ENCODE data around the gene CDS2.

CDS2 gene

DNA sequence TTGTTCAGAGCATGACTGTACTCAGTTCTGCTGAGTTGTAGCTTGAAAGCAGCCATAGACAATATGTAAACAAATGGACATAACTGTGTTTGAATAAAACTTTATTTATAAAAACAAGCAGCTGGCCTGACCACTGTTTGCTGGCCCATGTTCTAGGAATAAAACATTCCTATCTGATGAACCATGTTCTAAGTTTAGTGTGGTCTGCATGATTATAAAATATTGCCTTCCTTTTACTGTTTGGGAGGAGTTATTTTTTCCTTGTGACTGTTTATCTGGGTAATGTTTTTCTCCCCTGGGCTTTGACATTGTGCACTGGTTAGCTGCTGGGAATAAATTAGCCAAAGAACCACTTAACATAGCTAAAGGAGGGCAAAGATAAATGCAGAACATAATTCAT is 55.1 kb downstream of the CDS2 start:
- DNase-seq: no peak

DNA sequence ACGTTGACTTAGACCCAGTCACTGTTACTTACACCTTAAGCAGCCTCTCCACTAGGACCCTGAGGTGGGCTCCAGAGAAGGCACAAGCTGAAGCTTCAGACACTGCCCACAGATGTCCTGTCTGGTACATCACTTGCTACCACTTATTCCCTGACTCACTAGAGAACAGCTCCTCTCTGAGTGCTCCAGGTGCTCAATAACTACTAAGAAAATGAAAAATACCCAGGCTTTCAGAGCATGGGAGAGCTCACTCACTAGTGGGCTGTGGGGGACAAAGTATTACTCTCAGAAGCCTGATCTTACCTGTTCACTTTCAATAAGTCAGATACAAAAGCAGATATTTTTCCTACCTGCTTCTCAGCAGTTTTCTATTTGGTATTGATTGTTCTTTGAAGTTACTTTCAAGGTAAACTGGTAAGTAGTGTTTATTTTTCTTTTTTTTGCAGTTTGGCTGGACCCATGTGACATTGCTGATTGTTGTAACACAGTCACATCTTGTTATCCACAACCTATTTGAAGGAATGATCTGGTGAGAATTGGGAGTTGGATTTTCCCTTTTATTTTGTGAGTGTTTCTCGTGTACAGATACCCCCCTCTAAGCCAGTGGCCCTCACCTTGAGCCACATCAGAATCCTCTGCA is 55.9 kb downstream of the CDS2 start:
- DNase-seq: no peak

DNA sequence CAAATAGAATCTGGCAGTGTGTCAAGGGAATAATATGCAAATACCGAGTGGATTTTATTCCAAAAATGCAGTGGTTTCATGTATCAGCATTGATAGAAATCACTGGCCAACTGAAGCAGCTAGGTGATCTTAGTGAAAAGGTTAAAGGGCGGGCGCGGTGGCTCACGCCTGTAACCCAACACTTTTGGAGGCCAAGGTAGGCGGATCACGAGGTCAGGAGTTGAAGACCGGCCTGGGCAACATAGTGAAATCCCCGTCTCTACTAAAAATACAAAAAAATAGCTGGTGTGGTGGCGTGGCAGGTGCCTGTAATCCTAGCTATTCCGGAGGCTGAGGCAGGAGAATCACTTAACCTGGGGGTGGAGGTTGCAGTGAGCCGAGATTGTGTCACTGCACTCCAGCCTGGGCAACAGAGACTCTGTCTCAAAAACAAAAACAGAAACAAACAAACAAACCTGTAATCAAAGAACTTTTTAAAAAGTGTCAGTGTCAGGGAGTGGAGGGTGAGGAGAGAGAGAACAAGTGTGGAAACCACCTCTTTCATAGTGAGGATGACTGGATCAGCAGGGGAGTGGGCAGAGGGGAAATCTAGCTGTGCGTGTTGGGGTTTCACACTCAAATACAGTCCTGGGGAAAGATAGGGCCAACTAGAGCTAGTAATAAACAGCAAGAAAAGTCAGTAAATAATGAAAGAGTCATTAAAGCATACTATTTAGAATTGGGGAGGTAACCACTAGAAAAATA is 57.1 kb downstream of the CDS2 start:
- DNase-seq: no peak

DNA sequence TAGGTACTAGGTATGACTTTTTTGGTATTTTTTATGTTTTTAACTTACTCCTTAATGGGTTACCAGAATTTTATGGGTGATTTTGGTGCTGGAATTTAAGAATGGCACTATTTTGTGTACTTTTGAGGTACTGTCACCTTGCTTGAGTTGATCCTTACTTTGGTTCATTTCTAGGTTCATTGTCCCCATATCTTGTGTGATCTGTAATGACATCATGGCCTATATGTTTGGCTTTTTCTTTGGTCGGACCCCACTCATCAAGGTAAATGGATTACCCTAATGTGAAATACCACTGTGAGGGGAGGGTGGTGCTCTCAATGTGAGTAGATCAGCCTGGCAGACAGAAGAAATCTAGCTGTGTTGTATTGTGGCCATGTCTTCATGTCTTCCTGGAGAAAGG is 57.9 kb downstream of the CDS2 start:
- DNase-seq: no peak

DNA sequence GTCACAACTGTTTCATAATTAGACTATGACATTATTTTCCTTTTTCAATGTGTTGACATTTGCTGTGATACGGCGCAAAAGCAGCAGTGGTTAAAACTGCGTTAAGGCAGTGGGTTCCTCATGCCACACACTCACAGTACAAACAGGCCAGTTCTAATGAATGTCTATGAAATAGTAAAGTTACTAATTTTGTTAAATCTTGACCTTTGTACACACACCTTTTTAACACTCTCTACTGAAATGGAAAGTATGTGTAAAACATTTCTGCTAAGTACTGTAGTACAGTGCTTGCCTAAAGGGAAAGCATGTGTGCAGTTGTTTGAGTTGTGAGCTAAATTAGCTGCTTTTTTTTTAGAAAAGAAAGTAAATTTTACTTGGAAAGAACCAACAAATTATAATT is 60.3 kb downstream of the CDS2 start:
- DNase-seq: no peak

DNA sequence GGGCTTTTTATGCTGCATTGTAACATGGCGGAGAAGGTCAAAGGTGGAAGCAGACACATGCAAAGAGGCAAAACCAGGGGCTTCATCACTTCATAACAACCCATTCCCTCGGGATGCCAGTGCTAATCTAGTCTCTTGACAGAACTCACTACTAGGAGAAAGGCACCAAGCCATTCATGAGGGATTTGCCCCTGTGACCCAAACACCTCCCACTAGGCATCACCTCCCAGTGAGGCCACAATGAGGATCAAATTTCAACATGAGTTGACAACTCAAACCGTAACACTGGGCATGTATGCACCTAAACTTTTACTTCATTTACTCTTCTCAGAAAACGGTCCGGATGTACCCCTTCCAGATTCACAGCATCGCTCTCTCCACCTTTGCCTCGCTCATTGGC is 61.9 kb downstream of the CDS2 start:
- no peak for DNase-seq

DNA sequence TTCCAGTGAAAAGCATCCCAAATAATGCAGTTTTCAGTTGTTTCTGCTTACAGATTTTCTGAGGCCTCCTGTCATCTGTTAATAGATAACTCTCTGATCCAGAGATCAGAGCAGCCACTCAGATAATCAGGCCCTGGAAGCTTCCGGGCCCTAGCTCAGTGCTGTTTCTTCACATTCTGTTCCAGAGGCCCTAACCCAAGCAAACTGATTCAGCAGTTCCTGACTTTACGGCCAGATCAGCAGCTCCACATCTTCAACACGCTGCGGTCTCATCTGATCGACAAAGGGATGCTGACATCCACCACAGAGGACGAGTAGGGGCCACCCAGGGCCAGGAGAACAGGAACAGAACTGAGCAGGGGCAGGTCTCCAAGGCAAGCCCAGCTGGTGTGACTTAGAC is 63.1 kb downstream of the CDS2 start:
- DNase-seq: no peak

DNA sequence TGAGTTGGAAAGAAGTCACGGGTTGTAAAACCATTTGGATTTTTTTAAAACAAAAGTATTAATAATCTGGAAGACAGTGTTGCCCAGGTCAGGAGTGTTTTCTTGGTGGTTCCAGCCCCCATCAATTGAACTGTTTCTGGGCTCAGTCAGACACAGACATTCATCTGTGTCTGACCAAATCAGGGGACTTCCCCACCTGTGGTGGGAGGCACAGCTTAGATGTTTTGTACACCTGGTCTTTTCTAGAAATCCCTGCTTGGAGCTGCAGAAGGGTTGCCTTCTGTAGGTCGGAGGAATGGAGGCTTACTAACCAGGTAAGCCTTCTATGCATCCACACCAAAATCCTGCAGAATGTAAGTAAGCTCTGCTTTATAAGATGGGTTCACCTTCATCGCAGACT is 63.6 kb downstream of the CDS2 start:
- no peak for DNase-seq

DNA sequence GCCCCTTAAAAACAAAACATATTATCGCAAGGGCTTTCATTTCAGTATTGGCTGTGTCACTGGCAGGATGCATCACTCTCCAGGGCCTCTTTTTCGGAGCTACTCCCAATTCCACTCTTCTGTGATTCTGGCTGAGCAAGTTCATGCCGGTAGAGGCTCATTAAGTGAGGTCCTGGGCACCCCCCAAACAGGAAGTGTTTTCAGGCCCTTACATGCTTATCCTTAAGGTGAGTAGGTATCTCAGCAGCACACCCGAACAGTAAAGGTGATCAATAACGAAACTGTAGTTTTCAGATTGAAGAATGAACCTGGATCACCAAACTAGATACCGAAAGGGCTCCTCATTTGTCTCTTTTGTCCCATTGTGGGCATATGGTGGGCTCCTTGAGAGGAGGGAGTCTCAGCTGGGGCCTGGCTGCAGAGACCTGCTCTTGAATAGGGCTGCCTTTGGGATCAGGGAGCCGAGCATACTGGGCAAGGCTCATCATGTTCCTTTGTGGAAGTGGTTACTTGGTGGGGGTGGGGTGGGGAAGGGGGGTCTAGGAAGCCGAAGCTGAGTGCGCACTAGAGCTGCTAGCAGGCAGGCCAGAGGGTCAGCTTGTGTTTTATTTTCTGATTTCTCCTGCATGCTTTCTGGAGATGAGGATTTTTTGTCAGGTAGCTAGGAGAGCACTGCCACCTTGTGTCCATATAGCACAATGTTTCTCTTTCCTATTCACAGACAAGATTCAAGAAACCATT is 65.2 kb downstream of the CDS2 start:
- DNase-seq: peak; percentile 68

DNA sequence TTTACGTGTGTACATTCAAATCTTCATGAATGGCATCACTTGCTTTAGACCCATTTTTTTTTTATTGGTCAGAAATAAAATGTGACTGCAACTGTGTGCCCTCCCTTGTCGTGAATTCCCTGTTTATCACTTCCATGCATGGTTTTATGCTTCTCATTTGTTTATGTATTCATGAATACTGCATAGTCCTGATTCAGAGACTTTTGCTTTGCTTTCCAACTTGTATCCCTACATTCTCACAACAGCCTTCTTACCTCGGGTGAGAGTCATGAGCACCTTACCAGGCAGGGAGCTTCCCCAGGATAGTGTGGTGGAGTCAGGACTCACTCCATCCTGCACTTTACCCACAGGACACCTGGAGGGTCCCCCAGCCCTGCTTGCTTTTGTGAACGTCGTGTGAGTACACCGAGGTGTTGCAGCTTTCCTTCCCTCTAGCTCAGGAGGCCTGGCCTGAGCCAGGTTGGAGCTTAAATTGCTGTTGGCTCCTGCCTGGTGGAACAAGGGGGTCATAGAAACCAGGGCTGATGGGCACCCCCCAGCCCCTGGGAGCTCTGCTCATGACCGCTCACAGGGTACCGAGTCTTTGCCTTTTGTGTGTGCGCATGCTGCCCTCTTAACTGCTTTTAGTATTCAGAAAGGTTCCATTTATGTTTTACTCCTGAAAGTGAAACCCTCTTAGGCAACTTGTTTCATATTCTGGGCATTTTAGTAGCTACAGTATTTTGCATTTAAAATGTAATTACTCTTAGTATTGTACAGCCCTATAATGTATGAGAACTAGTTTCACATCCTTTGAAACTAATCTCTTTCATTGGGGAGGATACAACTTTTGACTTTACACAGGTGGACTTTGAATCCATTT is 66.0 kb downstream of the CDS2 start:
- DNase-seq: no peak

DNA sequence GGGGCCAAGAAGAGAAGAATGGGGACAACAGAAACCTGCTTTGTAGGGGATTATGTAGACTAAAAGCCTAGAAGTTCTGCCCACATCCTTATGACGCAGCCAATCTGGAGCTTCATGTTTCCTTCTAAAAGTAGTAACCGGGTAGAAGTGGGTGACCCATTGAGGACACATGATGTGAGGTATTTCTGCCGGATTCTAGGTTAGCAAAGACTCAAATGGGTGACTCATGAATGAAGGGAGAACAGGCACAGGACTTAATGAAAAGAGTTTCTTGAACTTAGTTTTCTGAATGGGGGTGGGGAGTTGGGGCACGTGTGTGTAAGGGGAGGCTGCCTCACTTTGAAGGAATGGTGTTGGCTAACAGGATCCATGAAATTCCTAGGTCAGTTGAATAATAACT is 68.8 kb downstream of the CDS2 start:
- no peak for DNase-seq

DNA sequence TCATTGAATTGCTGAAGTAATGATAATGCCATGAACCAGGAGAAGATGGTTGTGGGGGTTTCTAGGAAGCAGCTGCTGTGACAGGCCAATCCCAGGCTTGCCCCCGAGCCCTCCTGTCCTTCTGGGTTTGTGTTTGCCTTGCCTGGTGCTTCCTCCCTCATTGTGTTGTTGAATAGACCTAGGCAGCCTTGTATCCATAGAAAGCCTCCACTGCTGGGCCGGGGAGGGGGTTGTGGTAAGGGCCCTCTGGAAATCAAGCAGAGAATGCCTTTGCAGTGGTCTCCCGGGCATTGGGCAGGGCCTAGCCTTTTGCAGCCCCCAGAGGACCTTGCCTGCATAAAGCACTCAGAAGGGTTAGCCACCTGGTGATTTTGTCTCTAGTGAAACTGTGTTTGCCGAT is 69.3 kb downstream of the CDS2 start:
- no peak for DNase-seq

DNA sequence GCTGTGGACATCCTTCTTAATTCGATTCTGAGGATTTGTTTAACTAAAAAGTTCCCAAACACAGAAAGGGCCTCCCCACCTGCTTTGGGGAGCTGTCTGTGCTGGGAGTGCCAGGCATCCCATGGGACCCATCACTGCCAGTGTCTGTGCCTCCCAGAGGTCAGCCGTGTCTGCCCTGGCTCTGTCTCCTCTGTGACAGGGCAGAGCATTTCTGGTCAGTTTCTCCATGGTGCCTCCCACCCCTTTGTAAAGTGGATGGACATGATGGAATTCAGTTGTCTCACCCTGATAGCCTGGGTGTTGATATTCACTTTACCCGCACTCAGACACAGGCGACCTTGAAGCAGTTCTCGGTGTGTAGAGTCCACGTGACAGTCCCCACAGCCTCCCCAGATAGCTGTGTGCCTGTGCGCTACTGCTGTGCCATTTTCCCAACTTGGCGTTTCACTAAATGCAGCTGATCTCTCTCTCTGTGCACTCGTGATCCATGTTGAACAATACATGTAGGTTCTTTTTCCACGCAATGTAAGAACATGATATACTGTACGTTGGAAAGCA is 70.5 kb downstream of the CDS2 start:
- no peak for DNase-seq

DNA sequence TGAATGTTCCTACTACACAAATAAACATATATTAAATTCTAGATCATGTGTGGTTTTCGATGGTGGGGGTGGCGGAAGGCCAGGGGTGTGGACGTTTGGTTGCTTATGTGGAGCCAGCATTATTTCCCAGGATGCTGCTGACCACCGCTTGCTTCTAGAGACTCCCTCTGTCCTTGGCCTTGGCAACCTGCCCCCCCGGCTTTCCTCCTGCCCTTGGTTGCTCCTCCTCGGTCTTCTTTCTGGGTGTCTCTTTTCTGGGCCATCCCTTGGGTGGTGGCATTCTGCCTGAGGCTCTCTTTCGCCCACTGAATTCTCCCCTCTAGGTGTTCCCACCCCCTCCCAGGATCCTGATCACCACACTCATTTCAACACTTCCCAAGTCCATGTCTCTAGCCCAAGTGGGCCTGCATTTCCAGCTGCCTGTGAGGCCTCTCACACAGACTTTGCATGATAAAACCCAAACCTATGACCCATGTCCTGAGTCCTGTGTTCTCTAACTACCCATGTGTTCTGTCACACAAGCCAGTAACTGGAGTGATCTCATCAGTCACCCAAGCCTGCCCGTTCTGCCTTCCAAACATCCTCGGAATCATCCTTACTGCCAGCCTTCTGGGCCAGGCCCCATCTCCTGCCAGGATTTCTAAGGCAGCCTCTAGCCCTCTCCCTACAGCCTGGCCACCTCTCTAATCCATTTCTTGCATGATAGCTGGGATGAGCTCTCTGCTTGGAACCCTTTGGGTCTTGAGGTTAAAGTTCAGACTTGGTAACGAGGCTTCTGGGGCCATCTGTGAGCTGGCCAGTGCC is 71.2 kb downstream of the CDS2 start:
- no peak for DNase-seq

DNA sequence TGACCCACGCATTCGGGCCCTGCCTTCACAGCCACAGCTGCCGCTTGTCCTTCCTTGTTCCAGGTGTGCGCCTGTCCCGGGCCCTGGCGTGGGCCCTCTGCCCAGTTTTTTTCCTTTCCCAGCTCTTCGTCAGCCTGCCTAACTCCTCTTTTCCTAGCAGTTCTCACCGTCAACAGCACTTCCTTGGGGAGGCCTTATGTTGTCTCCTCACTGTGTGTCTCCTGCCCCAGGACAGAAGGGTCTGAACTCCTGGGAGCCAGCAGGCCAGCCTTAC is 71.8 kb downstream of the CDS2 start:
- no peak for DNase-seq

DNA sequence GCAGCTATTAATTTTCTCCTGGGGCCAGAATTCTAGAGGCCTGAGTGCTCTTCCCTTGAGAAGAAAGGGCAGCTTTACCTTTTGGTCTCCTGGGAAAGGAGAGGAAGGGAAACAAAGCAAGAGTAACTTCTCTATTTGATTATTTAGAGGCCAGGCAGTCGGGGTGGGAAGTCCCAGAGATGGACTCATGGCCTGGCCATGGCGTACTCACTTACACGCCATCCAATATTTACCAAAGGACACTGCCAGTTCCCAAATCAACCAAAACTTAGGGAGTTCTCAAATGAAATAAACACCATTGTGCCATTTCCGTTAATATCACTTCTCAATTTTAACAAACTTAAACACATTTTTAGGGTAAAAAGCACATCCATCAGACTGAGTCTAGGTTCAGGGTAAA is 76.6 kb downstream of the CDS2 start:
- no peak for DNase-seq

DNA sequence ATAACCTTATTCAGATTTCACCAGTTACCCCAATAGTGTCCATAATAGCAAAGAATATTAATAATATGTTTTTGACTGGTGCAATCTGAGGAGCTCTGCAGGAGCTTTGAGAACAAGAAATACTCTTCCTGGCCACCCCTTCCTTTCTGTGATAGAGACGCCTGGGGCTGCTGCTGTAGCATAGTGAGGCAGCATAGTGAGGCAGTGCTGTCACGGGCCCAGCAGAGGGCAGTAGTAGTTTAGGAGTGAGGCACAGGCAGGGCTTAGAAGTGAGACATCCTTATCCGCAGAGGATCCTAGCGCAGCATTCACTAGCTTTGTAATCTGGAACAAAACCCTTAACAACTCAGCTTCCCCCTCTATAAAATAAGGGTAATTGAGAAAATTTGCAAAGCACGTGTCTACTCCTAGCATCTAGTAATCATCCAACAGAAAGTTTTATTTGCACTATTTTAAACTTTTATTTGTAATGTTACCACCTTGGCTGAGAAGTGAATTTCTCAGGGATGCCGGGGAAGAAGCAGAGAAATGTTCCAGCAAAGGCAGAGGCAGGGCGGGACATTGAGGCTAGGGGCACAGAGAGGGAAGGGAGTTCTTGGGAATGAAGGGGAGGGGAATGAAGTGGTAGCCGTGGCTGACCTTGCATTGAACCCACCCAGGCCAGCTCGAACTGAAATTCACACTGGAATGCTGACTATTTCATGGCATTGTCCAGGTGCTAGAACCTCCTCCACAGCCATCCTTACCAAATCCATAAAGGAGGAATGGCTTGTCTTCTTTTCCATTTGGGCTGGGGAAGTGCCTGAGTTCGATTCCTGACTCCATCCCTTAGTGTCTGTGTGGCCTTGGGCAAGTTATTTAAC is 78.8 kb downstream of the CDS2 start:
- peak; percentile 77 for DNase-seq

DNA sequence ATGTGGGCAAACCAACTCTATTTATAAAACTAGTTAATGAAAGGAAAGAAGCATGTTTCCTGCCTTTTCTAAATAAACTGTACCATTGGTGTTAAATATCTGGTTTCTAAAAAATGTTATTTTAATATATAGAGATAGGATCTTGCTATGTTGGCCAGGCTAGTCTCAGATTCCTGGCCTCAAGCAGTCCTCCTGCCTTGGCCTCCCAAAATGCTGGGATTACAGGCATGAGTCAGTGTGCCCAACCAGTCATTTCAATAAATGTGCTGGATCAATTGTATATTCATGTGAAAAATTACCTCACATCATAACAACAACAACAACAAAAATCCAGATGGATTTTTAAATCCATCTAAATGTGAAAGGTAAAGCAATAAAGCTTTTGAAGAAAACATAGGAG is 80.3 kb downstream of the CDS2 start:
- no peak for DNase-seq

DNA sequence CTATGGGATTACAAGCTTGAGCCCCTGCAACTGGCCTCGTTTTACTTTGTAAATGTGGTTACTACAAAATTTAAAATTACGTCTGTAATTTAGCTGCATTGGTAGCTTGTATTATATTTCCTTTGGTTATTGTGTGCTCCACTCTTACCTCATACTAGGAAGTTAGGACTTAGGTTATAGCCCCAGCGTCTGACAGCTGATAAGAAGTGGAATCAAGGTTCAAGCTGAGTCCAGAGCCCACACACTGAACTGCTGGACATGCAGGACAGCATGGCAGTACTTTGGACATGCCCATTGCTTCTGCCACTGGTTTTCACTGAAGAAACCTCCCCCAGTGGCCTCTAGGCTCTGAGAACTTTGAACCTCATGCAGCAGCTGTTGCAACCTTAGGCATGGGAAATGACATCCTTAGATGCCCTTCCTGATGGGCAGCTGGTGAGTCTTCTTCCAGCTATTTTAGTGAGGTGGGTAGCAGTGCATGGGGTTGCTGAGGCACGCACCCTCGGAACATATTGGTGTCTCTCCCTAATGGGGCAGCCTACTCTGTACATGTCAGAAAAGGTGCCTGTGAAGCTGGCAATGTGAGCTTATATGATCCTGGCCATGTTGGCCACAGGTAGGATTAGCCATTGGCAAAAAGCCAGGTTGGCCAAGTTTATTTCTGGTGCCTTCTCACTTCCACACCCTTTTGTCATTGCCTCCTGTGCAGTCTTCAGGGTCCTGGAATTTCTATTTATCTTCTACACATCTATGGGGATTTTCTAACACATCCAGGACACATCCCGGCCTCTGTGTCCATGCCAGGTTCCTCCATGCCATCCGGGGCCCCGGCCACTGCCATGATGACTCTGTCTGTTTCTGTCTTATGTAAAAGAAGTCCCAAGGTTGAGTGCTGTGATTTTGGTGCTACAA is 85.3 kb downstream of the CDS2 start:
- no peak for DNase-seq

DNA sequence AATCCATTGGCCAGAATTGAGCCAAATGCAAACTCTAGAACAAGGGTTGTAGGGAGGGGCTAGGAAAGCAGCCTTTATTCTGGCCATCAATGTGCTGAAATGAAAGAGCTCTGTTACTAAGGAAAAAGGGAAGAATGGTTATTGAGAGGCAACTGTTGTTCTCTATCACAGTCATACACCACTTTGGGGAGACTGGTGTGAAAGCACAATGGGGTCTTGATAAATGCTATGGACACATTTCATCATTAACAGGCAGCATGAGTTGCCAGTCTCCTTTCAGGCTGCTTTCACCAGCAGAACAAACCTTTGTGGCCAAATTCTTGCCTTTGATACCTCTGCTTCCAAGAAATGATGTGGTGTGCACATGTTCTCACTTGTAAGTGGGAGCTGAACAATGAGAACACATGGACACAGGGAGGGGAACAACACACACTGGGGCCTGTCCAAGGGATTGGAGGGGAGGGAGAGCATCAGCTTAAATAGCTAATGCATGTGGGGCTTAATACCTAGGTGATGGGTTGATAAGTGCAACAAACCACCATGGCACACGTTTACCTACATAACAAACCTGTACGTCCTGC is 86.2 kb downstream of the CDS2 start:
- DNase-seq: no peak

Measured in right hindlimb (tissue), 1 donor.